Coronary artery (tissue), 2 donors: ENCODE data around the gene PPP1R16B.
A peak's percentile ranks its signal among the peaks of the same experiment; 100 is the strongest.
"Not testable (repeated sequence)": the region's sequence is repeated elsewhere in the genome, so short reads cannot be mapped to it uniquely, and the experiment has no call there.

Source experiments
- DNase-seq: peaks from one replicate; pipeline ENCODE4 v3.0.0-alpha.2; 2017; ENCODE audit warnings: low spot score
- H3K27ac ChIP-seq, 2 donors: fragments of 200-600 bp; sonication (generic); one replicate each; pipeline ENCODE4 v1.5.1; 2016 to 2019
- H3K4me3 ChIP-seq: fragments of 200-600 bp; sonication (generic); 2 replicates; pipeline ENCODE4 v1.5.1; 2016; ENCODE audit warnings: mild to moderate bottlenecking, moderate library complexity
- TF ChIP-seq, protein P1 (sequence below): fragments of 200-600 bp; sonication (generic); IDR thresholded peaks from one replicate; pipeline ENCODE4 v1.5.1; 2019; ENCODE audit warnings: antibody characterized with exemption

The PPP1R16B gene

DNA sequence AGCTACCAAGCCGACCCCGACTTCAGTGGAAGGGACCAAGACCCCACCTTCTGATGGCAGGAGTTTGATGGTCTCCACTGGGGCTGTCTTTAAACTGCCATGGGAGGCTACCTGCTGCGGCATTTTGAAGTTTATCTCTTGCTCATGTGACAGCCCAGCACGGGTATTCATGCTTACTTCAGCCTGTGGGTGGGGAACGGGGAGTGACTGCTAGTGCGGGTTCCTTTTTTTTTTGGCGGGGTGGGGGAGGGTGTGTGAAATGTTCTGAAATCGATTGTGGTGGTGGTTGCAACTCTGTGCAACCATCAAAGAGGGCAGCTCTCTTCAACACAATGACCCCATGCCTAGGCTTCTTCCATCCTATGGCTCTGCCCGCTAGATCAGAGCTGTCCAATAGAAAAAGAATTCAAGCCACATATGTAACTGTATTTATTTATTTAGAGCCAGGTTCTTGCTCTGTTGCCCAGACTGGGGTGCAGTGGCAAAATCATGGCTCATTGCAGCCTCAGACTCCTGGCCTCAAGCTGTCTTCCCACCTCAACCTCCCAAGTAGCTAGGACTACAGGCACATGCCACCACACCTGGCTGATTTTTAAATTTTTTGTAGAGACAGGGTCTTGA lies 53.7 kb downstream of the PPP1R16B start:
- no peak overlapping the region for H3K4me3 ChIP-seq
- no peak overlapping the region for H3K27ac ChIP-seq
- TF ChIP-seq, protein P1, sequence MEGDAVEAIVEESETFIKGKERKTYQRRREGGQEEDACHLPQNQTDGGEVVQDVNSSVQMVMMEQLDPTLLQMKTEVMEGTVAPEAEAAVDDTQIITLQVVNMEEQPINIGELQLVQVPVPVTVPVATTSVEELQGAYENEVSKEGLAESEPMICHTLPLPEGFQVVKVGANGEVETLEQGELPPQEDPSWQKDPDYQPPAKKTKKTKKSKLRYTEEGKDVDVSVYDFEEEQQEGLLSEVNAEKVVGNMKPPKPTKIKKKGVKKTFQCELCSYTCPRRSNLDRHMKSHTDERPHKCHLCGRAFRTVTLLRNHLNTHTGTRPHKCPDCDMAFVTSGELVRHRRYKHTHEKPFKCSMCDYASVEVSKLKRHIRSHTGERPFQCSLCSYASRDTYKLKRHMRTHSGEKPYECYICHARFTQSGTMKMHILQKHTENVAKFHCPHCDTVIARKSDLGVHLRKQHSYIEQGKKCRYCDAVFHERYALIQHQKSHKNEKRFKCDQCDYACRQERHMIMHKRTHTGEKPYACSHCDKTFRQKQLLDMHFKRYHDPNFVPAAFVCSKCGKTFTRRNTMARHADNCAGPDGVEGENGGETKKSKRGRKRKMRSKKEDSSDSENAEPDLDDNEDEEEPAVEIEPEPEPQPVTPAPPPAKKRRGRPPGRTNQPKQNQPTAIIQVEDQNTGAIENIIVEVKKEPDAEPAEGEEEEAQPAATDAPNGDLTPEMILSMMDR = no peak
- peak; percentile 58 for DNase-seq

DNA sequence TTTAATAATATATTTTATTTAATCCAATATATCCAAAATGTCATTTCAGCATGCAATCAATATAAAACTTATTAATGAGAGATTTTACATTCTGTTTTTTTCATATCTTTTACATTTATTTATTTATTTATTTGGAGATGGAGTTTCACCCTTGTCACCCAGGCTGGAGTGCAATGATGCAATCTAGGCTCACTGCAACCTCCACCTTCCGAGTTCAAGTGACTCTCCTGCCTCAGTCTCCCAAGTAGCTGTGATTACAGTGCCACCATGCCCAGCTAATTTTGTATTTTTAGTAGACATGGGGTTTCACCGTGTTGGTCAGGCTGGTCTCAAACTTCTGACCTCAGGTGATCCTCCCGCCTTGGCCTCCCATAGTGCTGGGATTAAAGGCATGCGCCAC lies 54.4 kb downstream of the PPP1R16B start:
- not testable (repeated sequence) for H3K27ac ChIP-seq, H3K4me3 ChIP-seq
- DNase-seq = peak; percentile 5

DNA sequence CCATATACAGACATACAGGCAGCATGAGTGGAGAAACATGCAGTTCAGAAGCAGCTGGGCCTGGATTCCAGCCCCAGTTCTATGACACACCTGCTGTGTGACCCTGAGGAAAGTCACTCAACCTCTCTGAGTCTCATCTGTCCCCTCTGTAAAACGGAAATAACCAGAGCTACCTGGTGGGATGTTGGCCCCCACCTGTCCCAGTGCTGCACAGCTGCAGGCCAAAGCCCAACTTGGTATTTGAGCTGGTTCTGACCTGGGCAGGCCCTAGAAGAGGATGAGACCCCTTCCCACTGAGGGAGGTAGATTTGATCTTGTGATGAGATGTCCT lies 55.5 kb downstream of the PPP1R16B start:
- no peak overlapping the region for H3K27ac ChIP-seq
- peak; percentile 45 for DNase-seq
- TF ChIP-seq, protein P1 = no peak
- no peak overlapping the region for H3K4me3 ChIP-seq

DNA sequence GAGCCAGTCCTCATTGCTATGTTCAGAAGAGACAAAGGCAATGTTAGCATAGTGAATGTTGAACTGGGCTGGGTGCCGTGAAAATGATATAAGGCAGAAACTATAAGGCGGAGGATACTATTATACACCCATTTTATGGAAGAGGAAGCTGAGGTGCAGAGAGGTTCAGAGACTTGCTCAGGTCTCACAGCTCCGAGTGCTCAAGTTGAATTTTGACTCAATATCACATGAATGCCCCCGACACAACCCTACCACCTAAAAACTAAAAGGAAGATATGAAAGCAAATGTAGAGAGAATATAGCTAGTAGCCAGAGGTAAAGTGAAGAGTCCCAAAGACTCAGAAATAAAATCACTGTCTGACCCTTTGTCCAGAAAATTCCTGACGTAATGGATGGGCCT lies 56.7 kb downstream of the PPP1R16B start:
- DNase-seq = no peak
- Histone ChIP-seq H3K4me3 (no peak overlapping the region), H3K27ac (no peak overlapping the region)
- TF ChIP-seq, protein P1 = no peak

DNA sequence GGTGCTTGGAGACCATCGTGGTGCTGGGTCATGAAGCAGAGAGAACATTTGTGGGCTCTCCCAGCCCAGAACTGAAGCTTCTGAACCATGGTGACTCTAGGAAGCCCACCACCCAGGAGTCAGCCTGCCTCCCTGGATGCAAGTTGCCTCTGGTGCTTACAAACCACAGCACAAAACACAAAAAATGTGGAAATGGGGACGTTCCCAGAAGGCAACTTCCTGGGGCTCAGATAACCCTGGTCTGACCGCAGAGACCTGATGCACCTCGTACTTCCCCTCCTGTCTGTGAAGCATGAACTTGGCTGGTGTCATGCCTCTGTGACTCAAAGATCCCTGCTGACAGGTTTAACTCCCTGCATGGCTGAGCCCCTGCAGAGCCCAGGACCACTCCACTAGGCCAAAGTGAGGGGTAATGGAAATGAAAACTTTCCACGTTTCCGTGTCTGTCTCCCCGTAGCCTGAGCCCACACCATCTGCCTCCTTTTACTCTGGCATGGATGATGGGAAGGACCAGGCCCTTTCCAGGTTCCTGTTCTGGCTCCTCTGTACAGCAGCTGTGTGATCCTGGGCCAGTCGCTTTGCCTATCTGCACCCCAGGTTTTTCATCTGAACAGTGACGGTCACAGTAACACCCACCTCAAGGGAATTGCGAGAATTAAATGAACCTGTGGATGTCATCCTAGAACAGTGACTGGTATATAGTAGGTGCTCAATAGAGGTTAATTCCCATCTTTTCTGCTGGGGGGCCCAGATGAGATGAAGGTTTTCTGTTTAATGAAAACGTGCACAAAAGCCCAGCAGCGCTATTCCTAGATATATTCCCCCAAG lies 57.7 kb downstream of the PPP1R16B start:
- no peak overlapping the region for H3K4me3 ChIP-seq
- no peak overlapping the region for H3K27ac ChIP-seq
- peak; percentile 45 for DNase-seq
- TF ChIP-seq, protein P1 = no peak

DNA sequence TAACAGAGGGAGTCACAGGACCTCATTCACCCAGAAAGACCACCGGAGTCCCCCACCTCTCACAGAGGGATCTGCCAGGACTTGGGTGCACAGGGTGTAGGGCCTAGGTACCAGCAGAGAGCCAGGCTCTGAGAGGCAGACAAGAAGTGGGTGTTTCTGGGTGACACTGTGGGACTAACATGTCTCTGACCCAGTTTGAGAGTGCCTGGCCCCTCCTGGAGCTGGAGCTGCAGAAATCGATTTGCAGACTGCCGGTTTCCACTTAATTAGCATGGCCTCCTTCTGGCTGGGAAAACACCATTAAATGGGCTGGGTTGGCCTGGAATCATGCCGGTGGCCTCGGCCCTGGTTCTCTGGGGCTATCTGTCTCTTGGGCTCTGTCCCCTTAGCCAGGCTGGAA lies 59.2 kb downstream of the PPP1R16B start:
- Histone ChIP-seq H3K27ac (no peak overlapping the region), H3K4me3 (no peak overlapping the region)
- TF ChIP-seq, protein P1 = no peak
- DNase-seq = peak; percentile 47

DNA sequence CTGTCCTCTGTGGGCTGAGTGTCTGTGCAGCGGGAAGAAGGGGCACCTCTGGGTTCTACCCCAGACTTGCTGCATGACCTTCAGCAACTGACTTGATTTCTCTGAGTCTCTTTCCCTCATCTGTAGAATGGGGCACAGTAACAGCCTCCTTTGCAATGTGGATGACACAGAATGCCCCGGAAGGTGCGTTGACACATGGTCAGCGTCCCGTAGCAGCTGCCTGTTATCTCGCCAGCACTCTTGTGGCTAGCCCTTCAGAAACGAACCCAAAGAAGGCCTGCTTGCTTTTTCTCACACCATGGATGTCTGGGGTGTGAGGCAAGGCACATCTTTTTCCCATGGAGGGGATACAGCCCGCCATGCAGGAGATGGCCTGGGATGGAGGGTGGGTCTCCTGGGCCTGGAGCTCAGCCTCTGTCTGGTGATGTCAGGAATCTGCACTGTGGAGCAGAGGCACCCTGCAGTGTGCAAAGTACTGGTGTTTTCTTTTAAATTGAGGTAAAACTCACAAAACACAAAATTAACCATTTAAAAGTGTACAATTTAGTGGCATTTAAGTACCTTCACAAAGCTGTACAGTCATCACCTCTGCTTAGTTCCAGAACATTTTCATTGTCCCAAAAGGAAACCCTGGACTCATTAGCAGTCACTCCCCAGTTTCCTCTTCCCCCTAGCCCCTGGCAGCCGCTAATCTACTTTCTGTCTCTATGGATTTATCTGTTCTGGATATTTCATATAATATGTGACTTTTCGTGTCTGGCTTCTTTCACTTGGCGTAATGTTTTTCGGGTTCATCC lies 61.0 kb downstream of the PPP1R16B start:
- H3K27ac ChIP-seq = peak overlapping the region in 1 of 2 donors; percentile 32

More for the DNA sequence above, 61.0 kb downstream of the PPP1R16B start:
- peak; percentile 45 for DNase-seq
- TF ChIP-seq, protein P1 = no peak
- H3K4me3 ChIP-seq = no peak overlapping the region
